Psoas muscle (tissue), 8 donors: ENCODE results near the gene HRH1. TPM values are rescaled to one million over a fixed set of nuclear protein-coding genes. Genes with fewer than 3 reads are reported as not detected.
"Not testable (repeated sequence)": the region's sequence is repeated elsewhere in the genome, so short reads cannot be mapped to it uniquely, and the experiment has no call there.

Experiments used
- ATAC-seq, 4 donors: fragments of 200-7000 bp; cut with Tn5 transposase; one replicate each; pipeline ENCODE4 v1.9.1; 2020; ENCODE audit warnings: moderate library complexity in 3 of 4, mild to moderate bottlenecking in 2 of 4
- DNase-seq, 2 donors: peaks; one replicate each; pipeline ENCODE4 v3.0.0-alpha.2; 2020
- H3K27ac ChIP-seq: fragments of 200-600 bp; one replicate; pipeline ENCODE4 v1.8.0; 2022
- H3K27me3 ChIP-seq, 3 donors: fragments of 200-600 bp in 1 of 3; one replicate each; pipeline versions ENCODE4 v1.6.1 to v1.8.0; 2013 to 2022; ENCODE audit warnings: low read length in 2 of 3, mild to moderate bottlenecking in 2 of 3, moderate library complexity in 1 of 3; ENCODE audit not compliant: insufficient read depth in 3 of 3
- H3K36me3 ChIP-seq, 2 donors: fragments of 200-600 bp in 1 of 2; one replicate each; pipeline versions ENCODE4 v1.6.1 to v1.8.0; 2013 to 2022; ENCODE audit warnings: low read depth in 1 of 2, mild to moderate bottlenecking in 1 of 2, moderate library complexity in 1 of 2; ENCODE audit not compliant: insufficient read depth in 1 of 2
- H3K4me1 ChIP-seq: fragments of 200-600 bp; one replicate; pipeline ENCODE4 v1.8.0; 2022
- H3K4me3 ChIP-seq: fragments of 200-600 bp; one replicate; pipeline ENCODE4 v1.8.0; 2022; ENCODE audit warnings: mild to moderate bottlenecking
- H3K9me3 ChIP-seq: fragments of 200-600 bp; one replicate; pipeline ENCODE4 v1.8.0; 2022
- WGBS, 3 donors: extraction: QIAGEN DNeasy Blood & Tissue Kit; methylation state at CpG; one replicate each; pipeline versions ENCODE4 v1.1.6 to v1.1.7; 2013; 5-methylcytosine and 5-hydroxymethylcytosine counted together
- intact Hi-C, 2 donors: fragments of 100-400 bp; cut with DNase I; formaldehyde crosslinking; loops; one replicate each; pipeline versions ENCODE4 v1.11.0 to v1.14.2; 2022
- polyA plus RNA-seq, 3 donors: library from polyadenylated mRNA; stranded (reverse); fragments of 200-250 nt; gene quantifications; one replicate each; pipeline ENCODE4 v1.2.3, GENCODE V29; 2013
- total RNA-seq, 4 donors: library from RNA; stranded (reverse); fragmentation: NEBNext Ultra II Directional in 2 of 4; extraction: Animal tissue kit (Norgen Biotek cat#: 25700) in 2 of 4; gene quantifications; one replicate each; pipeline versions ENCODE4 v1.2.1 to v1.2.4, GENCODE V29; 2021 to 2023
- TF ChIP-seq, protein P1 (sequence below): fragments of 200-600 bp; IDR thresholded peaks from one replicate; pipeline ENCODE4 v1.8.0; 2022; ENCODE audit warnings: antibody characterized with exemption
- donor health status: healthy with polysubstance abuse.
- donor health status: DM: no; HTN: no; CAD: no; lungs with moderate emphysema.
- donor health status: Bipolar disorder and iron deficiency.
- donor health status: healthy.
- donor health status: DM: yes; HTN: yes; CAD: no.
- donor health status: DM: no; HTN: no; CAD: no.
- donor health status: DM: no; HTN: no; CAD: no.
- donor health status: DM: yes; HTN: yes; CAD: no.

Gene HRH1
- total and polyA plus RNA-seq, 7 donors: 0.29 to 1.5 (median 1.2) TPM

DNA sequence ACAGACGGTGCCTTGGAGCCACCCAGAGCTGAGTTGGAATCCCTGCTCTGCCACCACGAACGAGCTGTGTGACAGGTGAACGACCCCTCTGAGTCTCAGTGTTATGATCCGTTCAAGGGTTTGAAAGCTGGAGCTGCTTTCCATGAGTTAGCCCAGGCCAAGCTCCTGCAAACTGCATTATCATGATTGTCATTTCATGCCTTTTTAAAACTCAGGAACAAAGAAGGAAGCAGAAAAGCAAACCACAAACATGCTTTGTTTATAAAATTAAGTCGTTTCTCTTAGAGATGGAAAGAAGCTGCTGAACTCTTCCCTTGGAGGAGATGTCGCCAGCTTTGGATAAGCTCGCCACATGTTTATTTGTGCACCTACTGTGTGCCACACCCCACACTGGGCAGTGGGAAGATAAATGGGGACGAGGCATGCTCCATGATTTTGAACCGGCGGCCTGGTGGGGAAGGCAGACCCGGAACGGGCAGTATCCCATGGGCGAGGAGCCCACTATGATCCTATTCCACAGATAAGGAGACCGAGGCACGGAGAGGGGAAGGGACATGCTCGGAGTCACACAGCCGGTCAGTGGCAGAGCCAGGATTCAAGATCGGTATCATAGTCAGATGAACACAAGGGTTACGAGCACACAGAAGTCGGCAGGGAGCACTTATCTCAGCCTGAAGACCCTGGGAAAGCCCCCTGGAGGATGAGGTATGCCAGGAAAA lies 15.9 kb downstream of the HRH1 start:
- ATAC-seq (no peak), DNase-seq (no peak)
- Histone ChIP-seq H3K4me3 (no peak overlapping the region), H3K27ac (no peak overlapping the region), H3K4me1 (no peaks in the 10 kb centered on the region), H3K27me3 (peaks cover 0 to 3% (median 0%) of the 10 kb centered on the region in 3 donors), H3K36me3 (no peaks in the 10 kb centered on the region), H3K9me3 (no peaks in the 10 kb centered on the region)
- intact Hi-C loops: no loop called here
- TF ChIP-seq, protein P1, sequence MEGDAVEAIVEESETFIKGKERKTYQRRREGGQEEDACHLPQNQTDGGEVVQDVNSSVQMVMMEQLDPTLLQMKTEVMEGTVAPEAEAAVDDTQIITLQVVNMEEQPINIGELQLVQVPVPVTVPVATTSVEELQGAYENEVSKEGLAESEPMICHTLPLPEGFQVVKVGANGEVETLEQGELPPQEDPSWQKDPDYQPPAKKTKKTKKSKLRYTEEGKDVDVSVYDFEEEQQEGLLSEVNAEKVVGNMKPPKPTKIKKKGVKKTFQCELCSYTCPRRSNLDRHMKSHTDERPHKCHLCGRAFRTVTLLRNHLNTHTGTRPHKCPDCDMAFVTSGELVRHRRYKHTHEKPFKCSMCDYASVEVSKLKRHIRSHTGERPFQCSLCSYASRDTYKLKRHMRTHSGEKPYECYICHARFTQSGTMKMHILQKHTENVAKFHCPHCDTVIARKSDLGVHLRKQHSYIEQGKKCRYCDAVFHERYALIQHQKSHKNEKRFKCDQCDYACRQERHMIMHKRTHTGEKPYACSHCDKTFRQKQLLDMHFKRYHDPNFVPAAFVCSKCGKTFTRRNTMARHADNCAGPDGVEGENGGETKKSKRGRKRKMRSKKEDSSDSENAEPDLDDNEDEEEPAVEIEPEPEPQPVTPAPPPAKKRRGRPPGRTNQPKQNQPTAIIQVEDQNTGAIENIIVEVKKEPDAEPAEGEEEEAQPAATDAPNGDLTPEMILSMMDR: no peak
- WGBS, 3 donors: 81 to 89% (median 84%) methylated on average over 21 of the region's 21 CpGs

DNA sequence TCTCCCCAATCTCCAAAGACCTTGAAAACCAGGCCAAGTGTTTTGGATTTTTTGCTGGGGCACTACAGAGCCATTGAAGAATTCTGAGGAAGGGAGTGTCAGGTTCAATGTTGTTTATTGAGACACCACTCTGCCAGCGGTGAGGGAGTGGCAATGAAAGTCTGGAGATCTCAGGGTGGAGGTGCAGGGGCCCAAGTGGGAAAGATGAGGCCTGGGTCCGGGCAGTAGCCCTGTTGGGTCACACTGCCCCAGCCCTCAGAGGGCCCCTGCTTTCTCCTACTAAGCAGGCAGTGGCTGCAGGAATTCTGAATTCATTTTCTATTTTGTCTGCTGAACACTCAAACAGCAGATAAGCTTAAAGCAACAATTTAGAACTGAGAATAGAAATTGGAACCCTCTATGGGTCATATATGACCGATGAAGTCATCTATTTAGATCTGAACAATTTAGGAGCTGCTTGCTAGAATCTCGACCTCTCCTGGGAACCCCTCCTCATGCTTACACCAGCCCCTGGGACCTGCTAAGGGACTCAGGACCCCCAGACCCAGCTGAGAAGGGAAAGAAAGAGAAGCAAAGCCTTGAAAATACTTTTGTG lies 17.9 kb downstream of the HRH1 start:
- DNase-seq (no peak), ATAC-seq (no peak)
- 61 to 72% (median 68%) methylated on average over 4 of the region's 4 CpGs for WGBS, 3 donors
- H3K27me3 ChIP-seq: peaks cover 0 to 3% (median 0%) of the 10 kb centered on the region in 3 donors
- H3K36me3 ChIP-seq: no peaks in the 10 kb centered on the region
- H3K4me3 ChIP-seq: no peak overlapping the region
- intact Hi-C loops: no loop called here
- TF ChIP-seq, protein P1: no peak
- H3K9me3 ChIP-seq: no peaks in the 10 kb centered on the region
- H3K27ac ChIP-seq: no peak overlapping the region
- H3K4me1 ChIP-seq: no peaks in the 10 kb centered on the region

DNA sequence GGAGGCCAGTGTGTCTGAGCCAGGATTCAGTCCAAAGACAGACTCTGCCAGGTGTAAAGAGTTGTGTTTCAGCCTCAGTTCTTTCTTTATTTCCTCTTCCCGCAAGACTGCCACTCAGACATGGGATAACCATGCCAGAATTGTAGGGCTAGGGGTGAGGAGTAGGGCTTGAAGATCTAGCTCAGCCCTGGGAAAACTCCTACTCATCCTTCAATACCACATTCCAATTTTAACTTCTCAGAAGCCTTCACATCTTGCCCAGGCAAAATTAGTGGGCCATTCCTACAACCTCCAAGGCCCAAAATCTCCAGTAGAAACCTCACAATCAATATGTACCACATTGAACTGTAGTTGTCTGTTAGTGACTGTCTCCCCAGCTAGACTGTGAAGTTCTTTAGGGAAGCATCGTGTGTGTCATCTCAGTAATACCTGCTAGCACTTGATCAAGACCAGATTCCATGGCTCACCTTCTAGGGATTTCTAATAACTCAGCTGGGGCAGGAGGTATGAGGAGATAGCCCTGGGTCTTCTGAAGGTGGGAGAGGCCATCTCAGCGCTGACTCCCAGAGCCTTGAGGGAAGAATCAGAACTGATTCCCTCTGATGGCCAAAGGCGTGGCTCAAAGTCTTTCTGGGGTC lies 19.7 kb downstream of the HRH1 start:
- H3K27ac ChIP-seq: no peak overlapping the region
- H3K36me3 ChIP-seq: no peaks in the 10 kb centered on the region
- H3K9me3 ChIP-seq: no peaks in the 10 kb centered on the region
- TF ChIP-seq, protein P1: no peak
- H3K4me3 ChIP-seq: no peak overlapping the region
- ATAC-seq (no peak), DNase-seq (no peak)
- H3K27me3 ChIP-seq: peaks cover 0 to 3% (median 0%) of the 10 kb centered on the region in 3 donors
- no peaks in the 10 kb centered on the region for H3K4me1 ChIP-seq
- intact Hi-C loops: no loop called here
- 85 to 91% (median 86%) methylated on average over 4 of the region's 4 CpGs for WGBS, 3 donors

DNA sequence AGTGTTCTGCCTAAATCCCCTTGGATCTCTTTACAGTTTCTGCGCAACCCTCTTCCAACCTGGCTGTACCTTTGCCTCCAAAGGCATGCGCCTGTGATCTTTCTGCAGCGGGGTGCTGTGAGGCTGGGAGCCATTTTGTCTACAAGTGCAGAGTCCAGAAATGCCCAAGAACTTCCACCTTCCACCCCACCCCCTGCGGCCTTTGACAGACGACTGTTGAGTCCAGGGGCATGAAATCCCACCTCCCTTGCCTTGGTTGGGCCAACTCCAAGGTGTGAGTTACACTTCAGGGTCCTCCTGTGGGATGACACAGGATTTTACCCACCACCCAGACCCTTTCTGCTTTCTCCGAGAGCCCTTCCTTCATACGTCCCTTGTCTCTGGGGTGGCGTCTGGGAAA lies 24.1 kb downstream of the HRH1 start:
- ATAC-seq: no peak
- Histone ChIP-seq H3K27ac (no peak overlapping the region), H3K27me3 (no peaks in the 10 kb centered on the region), H3K36me3 (no peaks in the 10 kb centered on the region), H3K9me3 (no peaks in the 10 kb centered on the region), H3K4me1 (no peaks in the 10 kb centered on the region), H3K4me3 (no peak overlapping the region)
- WGBS, 3 donors: 88 to 92% (median 91%) methylated on average over 8 of the region's 8 CpGs
- TF ChIP-seq, protein P1: no peak
- intact Hi-C loops: no loop called here
- DNase-seq: no peak

DNA sequence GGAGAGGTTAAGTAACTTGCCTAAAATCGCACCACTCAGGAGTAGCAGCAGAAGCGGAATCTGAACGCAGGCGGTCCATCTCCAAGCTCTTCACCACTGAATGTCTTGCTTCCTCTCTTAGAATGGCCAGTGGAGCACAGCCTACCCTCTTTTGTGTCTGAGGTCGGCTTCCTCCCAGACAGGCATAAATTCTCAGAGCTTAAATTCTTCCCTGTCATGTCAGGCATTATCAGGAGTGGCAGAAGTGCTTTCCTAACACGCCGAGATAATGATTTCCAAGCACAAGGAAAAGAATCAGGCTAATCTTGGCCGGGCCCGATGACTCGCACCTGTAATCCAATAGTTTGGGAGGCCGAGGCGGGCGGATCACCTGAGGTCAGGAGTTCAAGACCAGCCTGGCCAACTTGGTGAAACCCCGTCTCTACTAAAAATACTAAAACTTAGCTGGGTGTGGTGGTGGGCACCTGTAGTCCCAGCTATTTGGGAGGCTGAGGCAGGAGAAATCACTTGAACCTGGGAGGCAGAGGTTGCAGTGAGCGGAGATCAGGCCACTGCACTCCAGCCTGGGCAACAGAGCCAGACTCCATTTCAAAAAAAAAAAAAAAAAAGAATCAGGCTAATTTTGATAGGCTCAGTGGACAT lies 30.2 kb downstream of the HRH1 start:
- H3K36me3 ChIP-seq, DNase-seq, H3K9me3 ChIP-seq, intact Hi-C loops, H3K27me3 ChIP-seq, H3K4me3 ChIP-seq: not testable (repeated sequence)
- peak in 3 of 4 donors; percentile 9 to 36 (median 9) for ATAC-seq
- H3K27ac ChIP-seq: peak overlapping the region; percentile 55
- peaks cover 20% of the 10 kb centered on the region for H3K4me1 ChIP-seq
- 64 to 71% (median 67%) methylated on average over 15 of the region's 15 CpGs for WGBS, 3 donors
